Duodenal mucosa (tissue), 2 donors: ENCODE results near the gene IMPA2.

ENCODE experiments used
- H3K27ac ChIP-seq: one replicate; pipeline ENCODE4 v1.7.0; 2013; ENCODE audit warnings: low read depth, low read length
- H3K27me3 ChIP-seq, 2 donors: one replicate each; pipeline ENCODE4 v1.7.0; 2013; ENCODE audit warnings: low read length in 2 of 2, control low read depth in 1 of 2; ENCODE audit not compliant: insufficient read depth in 2 of 2, control insufficient read depth in 1 of 2
- H3K36me3 ChIP-seq, 2 donors: one replicate each; pipeline ENCODE4 v1.7.0; 2013; ENCODE audit warnings: low read length in 2 of 2, control low read depth in 1 of 2; ENCODE audit not compliant: insufficient read depth in 2 of 2, control insufficient read depth in 1 of 2
- H3K4me1 ChIP-seq, 2 donors: one replicate each; pipeline ENCODE4 v1.7.0; 2013; ENCODE audit warnings: low read length in 2 of 2, control low read depth in 1 of 2; ENCODE audit not compliant: insufficient read depth in 2 of 2, control insufficient read depth in 1 of 2
- H3K4me3 ChIP-seq, 2 donors: one replicate each; pipeline ENCODE4 v1.7.0; 2013; ENCODE audit warnings: low read length in 2 of 2, low read depth in 1 of 2
- H3K9ac ChIP-seq, 2 donors: one replicate each; pipeline ENCODE4 v1.7.0; 2013; ENCODE audit warnings: low read length in 2 of 2, low read depth in 1 of 2
- H3K9me3 ChIP-seq, 2 donors: one replicate each; pipeline ENCODE4 v1.7.0; 2013; ENCODE audit warnings: low read length in 2 of 2, control low read depth in 1 of 2; ENCODE audit not compliant: control insufficient read depth in 1 of 2

The IMPA2 gene

DNA sequence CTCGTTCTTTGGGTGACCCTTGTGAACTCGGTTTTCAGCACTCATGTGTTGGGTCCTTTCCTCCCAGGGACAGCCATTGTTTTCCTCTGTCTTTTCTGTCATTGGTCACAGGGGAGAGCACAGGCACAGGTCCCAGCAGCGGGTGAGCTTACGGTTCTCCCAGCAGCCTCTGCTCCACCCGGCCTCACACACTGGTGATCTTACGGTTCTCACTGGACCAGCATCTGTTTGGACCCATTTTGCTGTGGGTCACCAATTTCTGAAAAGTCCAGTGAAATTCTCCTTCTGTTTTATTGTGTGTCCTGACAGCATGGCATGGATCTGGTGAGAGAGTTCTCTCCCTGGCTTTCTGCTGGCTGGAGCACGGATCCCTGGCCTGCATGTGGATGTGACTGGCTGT is 62.5 kb downstream of the IMPA2 start:
- Histone ChIP-seq H3K27ac (no peak overlapping the region), H3K9me3 (no peaks in the 10 kb centered on the region), H3K36me3 (no peaks in the 10 kb centered on the region), H3K4me1 (peaks cover 0 to 6% of the 10 kb centered on the region in 2 donors), H3K4me3 (no peak overlapping the region), H3K9ac (no peak overlapping the region), H3K27me3 (no peaks in the 10 kb centered on the region)

DNA sequence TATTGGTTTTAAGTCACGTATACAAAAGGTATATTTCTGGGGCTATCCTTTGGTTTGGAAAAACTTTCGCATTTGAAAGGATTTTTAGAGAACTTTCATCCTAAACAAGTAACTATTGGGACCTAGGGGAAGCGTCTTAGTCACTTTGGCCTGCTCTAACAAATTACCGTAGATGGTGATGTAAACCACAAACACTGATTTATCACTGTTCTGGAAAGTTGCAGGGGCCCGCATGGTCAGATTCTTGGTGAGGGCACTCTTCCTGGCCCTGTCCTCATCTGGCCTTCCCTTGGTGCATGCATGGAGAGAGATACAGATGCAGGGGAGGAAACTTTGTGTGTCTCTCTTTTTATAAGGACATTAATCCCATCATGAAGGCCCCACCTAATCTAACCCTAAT is 63.3 kb downstream of the IMPA2 start:
- Histone ChIP-seq H3K9me3 (no peaks in the 10 kb centered on the region), H3K9ac (no peak overlapping the region), H3K4me3 (no peak overlapping the region), H3K27me3 (no peaks in the 10 kb centered on the region), H3K4me1 (peaks cover 0 to 3% of the 10 kb centered on the region in 2 donors), H3K36me3 (no peaks in the 10 kb centered on the region), H3K27ac (no peak overlapping the region)

DNA sequence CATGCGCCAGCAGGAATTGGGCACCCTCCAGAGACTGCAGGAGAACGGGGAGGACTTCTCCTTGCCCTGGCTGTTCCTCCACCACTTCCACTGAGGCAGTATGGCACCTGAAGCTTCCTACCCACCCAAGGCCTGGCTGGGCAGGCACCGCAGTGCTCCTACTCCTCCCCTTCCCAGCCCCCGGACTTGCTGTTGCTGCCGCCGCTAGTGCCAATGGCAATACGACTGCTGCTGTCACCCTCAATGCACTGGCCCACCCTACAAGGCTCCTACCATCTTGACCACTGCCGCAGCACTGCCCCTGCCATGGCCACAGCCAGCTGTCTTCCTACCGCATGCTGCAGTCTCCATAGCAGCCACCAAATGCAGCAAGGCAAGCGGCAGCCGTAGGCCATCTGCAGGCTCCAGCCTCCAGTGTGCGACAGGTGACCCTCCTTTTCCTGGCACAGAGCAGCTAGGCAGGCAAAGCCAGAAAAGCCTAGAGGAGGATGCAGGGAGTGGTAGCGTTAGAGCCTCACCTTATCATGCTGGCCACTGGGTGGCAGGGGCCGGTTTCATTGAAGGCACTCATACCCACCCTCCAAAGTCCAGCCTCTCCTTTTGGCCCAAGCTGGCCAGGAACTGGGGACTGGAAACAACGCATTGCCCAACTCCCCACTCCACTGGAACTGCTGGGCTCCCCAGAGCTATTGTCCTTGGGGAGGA is 64.9 kb downstream of the IMPA2 start:
- Histone ChIP-seq H3K36me3 (no peaks in the 10 kb centered on the region), H3K27me3 (no peaks in the 10 kb centered on the region), H3K9me3 (no peaks in the 10 kb centered on the region), H3K4me1 (peaks cover 0 to 3% of the 10 kb centered on the region in 2 donors), H3K4me3 (no peak overlapping the region), H3K9ac (no peak overlapping the region), H3K27ac (no peak overlapping the region)

GRCh38 chr18:12046751-12047335 is 65.5 kb downstream of the IMPA2 start:
- Histone ChIP-seq H3K4me1 (peaks cover 0 to 3% of the 10 kb centered on the region in 2 donors), H3K27me3 (no peaks in the 10 kb centered on the region), H3K4me3 (no peak overlapping the region), H3K36me3 (no peaks in the 10 kb centered on the region), H3K9ac (no peak overlapping the region), H3K9me3 (no peaks in the 10 kb centered on the region), H3K27ac (no peak overlapping the region)

- H3K4me1 ChIP-seq: peaks cover 0 to 3% of the 10 kb centered on the region in 2 donors
- H3K4me3 ChIP-seq: no peak overlapping the region
- no peaks in the 10 kb centered on the region for H3K9me3 ChIP-seq
- no peak overlapping the region for H3K9ac ChIP-seq
- H3K27ac ChIP-seq: no peak overlapping the region
- H3K27me3 ChIP-seq: no peaks in the 10 kb centered on the region
- H3K36me3 ChIP-seq: no peaks in the 10 kb centered on the region
Observed at GRCh38 chr18:12048010-12048826, 66.9 kb downstream of the IMPA2 start.

- H3K9ac ChIP-seq: no peak overlapping the region
- H3K4me1 ChIP-seq: peaks cover 0 to 3% of the 10 kb centered on the region in 2 donors
- no peaks in the 10 kb centered on the region for H3K27me3 ChIP-seq
- no peak overlapping the region for H3K27ac ChIP-seq
- H3K36me3 ChIP-seq: no peaks in the 10 kb centered on the region
- H3K4me3 ChIP-seq: no peak overlapping the region
- no peaks in the 10 kb centered on the region for H3K9me3 ChIP-seq
Observed at GRCh38 chr18:12048827-12049175, 67.5 kb downstream of the IMPA2 start.

DNA sequence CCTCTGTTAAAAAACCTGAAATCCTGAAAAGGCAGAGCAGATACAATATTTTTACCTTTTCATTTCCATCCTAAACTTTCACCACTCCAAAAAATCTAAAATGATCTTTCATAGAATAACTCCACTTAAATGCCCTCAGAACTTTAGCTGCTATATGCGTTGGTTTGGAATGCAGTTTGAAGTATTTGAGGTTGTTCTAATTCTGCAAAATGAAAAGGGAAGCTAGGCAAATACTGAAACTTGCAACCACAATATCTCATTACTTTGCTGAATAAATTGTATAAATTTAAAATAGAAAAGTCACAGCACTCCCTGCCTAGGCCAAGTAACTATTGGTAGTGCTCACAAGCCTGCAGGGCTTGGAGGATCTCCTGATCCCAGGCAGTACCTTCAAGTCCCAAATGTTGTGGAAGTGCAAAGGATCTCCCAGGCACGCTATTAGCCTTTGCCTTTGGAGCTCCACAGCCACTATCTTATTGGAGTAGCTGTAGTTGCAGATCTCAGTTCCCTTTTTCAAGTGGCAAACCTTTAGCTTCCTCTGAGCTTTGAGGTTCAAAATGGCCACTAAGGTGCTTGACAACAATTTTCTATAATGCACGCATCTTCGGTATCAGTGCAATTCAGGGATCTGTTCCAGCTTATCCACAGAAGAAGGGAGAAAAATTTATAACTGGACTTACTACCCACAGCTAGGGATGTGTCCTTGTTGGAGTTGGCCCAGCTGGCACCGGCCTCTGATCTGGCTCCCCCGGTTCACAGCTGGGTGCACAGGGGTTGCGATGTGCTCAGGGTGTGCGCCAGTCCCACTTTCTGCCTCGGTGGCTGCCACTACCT is 68.9 kb downstream of the IMPA2 start:
- Histone ChIP-seq H3K27ac (no peak overlapping the region), H3K36me3 (no peaks in the 10 kb centered on the region), H3K9me3 (no peaks in the 10 kb centered on the region), H3K9ac (no peak overlapping the region), H3K27me3 (no peaks in the 10 kb centered on the region), H3K4me1 (peaks cover 0 to 3% of the 10 kb centered on the region in 2 donors), H3K4me3 (no peak overlapping the region)

DNA sequence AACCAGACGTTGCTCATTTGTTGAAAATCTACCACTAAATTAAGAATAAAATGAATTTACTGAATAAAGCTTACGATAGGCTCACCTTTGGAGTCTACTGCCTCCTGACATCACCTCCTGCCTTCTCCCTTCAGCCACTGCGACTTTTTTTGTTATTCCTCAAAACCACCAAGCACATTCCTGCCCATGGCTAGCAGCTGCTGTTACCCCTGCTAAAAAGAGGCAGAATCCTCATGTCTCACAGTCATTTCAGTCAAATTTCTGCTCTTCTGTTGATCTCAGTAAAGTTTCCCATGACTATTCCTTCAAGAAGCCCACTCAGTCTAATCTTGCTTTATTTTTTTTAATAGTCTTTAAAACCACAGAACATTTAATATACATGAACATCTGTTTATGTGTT is 71.6 kb downstream of the IMPA2 start:
- H3K4me1 ChIP-seq: peaks cover 0 to 3% of the 10 kb centered on the region in 2 donors
- H3K4me3 ChIP-seq: no peak overlapping the region
- no peak overlapping the region for H3K9ac ChIP-seq
- H3K36me3 ChIP-seq: no peaks in the 10 kb centered on the region
- no peak overlapping the region for H3K27ac ChIP-seq
- no peaks in the 10 kb centered on the region for H3K9me3 ChIP-seq
- no peaks in the 10 kb centered on the region for H3K27me3 ChIP-seq

DNA sequence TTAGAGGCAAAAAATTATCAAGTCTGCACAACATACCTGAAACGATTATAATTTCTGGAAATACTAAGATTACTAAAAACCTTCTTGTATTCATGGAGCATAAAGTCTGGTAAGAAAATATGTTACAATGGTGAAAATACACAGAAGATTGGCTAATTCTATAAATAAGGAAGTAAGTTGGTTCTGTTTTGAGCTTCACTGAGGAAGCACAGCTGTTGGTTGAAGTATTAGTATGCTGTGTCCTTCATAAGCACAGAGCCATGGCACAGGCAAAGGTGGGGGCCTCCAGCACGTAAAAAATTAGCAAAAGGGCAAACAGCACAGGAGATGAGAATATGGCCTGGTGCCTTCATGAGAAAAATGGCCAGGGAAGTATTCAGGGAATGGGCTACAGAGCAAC is 72.0 kb downstream of the IMPA2 start:
- Histone ChIP-seq H3K9ac (no peak overlapping the region), H3K9me3 (no peaks in the 10 kb centered on the region), H3K36me3 (no peaks in the 10 kb centered on the region), H3K4me3 (no peak overlapping the region), H3K4me1 (peaks cover 0 to 3% of the 10 kb centered on the region in 2 donors), H3K27ac (no peak overlapping the region), H3K27me3 (no peaks in the 10 kb centered on the region)
